ENCODE results near the gene CSRNP3. TPM values are rescaled to one million over a fixed set of nuclear protein-coding genes. Genes with fewer than 3 reads are reported as not detected.

Gene CSRNP3
- total RNA-seq, 3 donors from 2014 or later: 2.0 to 5.2 (median 4.6) TPM

DNA sequence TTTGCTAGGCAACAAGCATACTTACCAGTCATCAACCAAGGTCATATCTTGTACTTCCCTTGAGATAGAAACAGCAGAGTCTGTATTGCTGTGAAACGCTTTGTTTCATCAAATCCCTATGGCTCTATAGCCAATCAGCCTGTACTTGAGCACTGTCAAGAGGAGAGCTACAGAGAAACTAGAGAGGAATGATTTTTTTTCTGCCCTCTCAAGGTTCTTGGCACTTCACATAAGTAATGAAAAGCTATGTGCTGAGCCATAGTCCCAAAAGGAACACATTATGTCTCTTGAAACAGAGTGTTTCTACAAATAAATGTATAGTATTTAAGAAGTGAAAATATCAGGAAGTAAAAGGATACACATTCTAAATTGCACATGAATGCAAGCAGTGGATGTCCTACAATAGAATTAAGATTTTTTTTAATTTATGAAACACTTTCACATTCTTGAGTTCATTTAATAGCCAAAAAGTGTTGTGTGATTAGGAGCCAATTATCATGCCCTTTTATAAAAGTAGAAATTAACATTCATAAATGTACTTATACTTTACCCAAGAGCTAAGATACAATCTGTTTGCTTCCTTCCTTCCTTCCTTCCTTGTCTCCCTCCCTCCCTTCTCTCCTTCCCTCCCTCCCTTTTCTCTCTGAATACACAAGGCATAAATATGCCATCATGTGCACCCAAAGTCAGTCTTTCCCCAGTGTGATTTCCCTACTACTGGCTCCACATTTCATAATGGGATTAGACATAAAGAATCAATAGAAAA, 131.8 kb downstream of the CSRNP3 start:
- H3K36me3 ChIP-seq (ENCODE audit: low read depth): no peaks in the 10 kb centered on the region
- H3K4me3 ChIP-seq: no peak overlapping the region
- no peaks in the 10 kb centered on the region for H3K9me3 ChIP-seq
- intact Hi-C loops (cut with DNase I, micrococcal nuclease): no loop called here
- no peak for ATAC-seq
- DNase-seq: no peak
- TF ChIP-seq CTCF (IDR thresholded peaks at IDR 0.05): no peak
- H3K4me1 ChIP-seq (ENCODE audit: low read depth): no peaks in the 10 kb centered on the region

GRCh38 chr2:165601928-165602521, 132.5 kb downstream of the CSRNP3 start:
- Histone ChIP-seq H3K4me1 (ENCODE audit: low read depth) (no peaks in the 10 kb centered on the region), H3K36me3 (ENCODE audit: low read depth) (no peaks in the 10 kb centered on the region), H3K4me3 (no peak overlapping the region), H3K9me3 (no peaks in the 10 kb centered on the region)
- TF ChIP-seq CTCF (IDR thresholded peaks at IDR 0.05): no peak
- no peak for DNase-seq
- intact Hi-C loops (cut with DNase I, micrococcal nuclease): no loop called here
- peak; percentile 20 for ATAC-seq

GRCh38 chr2:165609672-165610071, 140.2 kb downstream of the CSRNP3 start:
- Histone ChIP-seq H3K36me3 (ENCODE audit: low read depth) (no peaks in the 10 kb centered on the region), H3K4me3 (no peak overlapping the region), H3K9me3 (no peaks in the 10 kb centered on the region), H3K4me1 (ENCODE audit: low read depth) (no peaks in the 10 kb centered on the region)
- TF ChIP-seq CTCF (IDR thresholded peaks at IDR 0.05): no peak
- DNase-seq: no peak
- intact Hi-C loops (cut with DNase I, micrococcal nuclease): no loop called here
- ATAC-seq: no peak

DNA sequence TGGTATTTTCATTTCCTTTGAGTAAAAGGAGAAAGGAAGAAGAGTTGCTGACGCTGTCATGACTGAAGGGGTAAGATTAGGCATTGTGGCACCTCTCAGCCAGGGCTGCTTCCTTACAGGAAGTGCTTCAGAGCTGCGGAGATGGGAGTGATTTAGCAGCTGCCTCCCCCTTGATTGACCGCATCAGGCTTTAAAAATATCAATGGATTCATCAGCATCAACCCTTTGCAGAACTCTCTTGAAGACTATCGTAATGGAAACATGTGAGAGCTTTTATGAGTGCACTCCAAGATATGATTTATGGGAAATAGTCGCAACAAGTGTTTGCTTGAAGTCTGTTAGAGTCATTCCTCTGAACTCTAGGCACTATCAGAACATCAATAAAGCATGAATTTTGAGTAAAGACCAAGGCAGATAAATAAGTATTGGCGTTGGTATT, 141.1 kb downstream of the CSRNP3 start:
- DNase-seq (no peak), ATAC-seq (no peak)
- Histone ChIP-seq H3K4me1 (ENCODE audit: low read depth) (no peaks in the 10 kb centered on the region), H3K4me3 (no peak overlapping the region), H3K36me3 (ENCODE audit: low read depth) (no peaks in the 10 kb centered on the region), H3K9me3 (no peaks in the 10 kb centered on the region)
- intact Hi-C loops (cut with DNase I, micrococcal nuclease): no loop called here
- no peak for TF ChIP-seq CTCF (IDR thresholded peaks at IDR 0.05)

GRCh38 chr2:165617741-165618481, 148.4 kb downstream of the CSRNP3 start:
- Histone ChIP-seq H3K4me1 (ENCODE audit: low read depth) (no peaks in the 10 kb centered on the region), H3K4me3 (no peak overlapping the region), H3K36me3 (ENCODE audit: low read depth) (no peaks in the 10 kb centered on the region), H3K9me3 (no peaks in the 10 kb centered on the region)
- intact Hi-C loops (cut with DNase I, micrococcal nuclease): no loop called here
- TF ChIP-seq CTCF (IDR thresholded peaks at IDR 0.05): no peak
- DNase-seq (no peak), ATAC-seq (no peak)

Data from mucosa of descending colon (tissue), 3 donors.